H1 (cell line): ENCODE measurements around the gene IL32. TPM values are rescaled to one million over a fixed set of nuclear protein-coding genes. Genes with fewer than 3 reads are reported as not detected.

Source experiments
- CTCF ChIA-PET: fragments of 300-600 bp; sonication (Branson Sonifier 250); formaldehyde crosslinking; loops from one replicate; lab custom pipeline; 2021; ENCODE audit not compliant: partially characterized antibody; lab: Charles Lee
- POLR2A ChIA-PET: fragments of 300-600 bp; sonication (Branson Sonifier 250); formaldehyde crosslinking; loops from one replicate; lab custom pipeline; 2021; ENCODE audit warnings: inconsistent platforms; ENCODE audit not compliant: partially characterized antibody; lab: Charles Lee
- DNase-seq, 2 experiments: peaks; one replicate each; pipeline versions ENCODE4 v3.0.0 to v3.0.0-alpha.2; 2010 to 2022; ENCODE audit warnings: low spot score in 2 of 2, low read depth in 1 of 2, mixed read lengths in 1 of 2
- FAIRE-seq: peaks from 2 replicates; lab custom pipeline; 2011; peaks lifted over from hg19 to GRCh38; lab: Jason Lieb, UNC
- H2AFZ ChIP-seq: 2 replicates; pipeline ENCODE4 v1.8.1; 2012; ENCODE audit warnings: low read length, inconsistent platforms
- H2AK5ac ChIP-seq: 2 replicates; pipeline ENCODE4 v1.6.1; 2013; ENCODE audit warnings: low read depth, low read length
- H2BK120ac ChIP-seq: replicated peaks from 2 replicates; pipeline ENCODE3; 2013; ENCODE audit warnings: low read depth, low read length, inconsistent platforms
- H2BK12ac ChIP-seq: 2 replicates; pipeline ENCODE4 v1.6.1; 2013; ENCODE audit warnings: low read depth, low read length
- H2BK15ac ChIP-seq: 2 replicates; pipeline ENCODE4 v1.6.1; 2013; ENCODE audit warnings: low read length
- H2BK20ac ChIP-seq: 2 replicates; pipeline ENCODE4 v1.6.1; 2013; ENCODE audit warnings: low read length
- H2BK5ac ChIP-seq: 2 replicates; pipeline ENCODE4 v1.6.1; 2013; ENCODE audit warnings: low read depth, low read length
- H3K14ac ChIP-seq: 2 replicates; pipeline ENCODE4 v1.6.1; 2013; ENCODE audit warnings: inconsistent platforms; ENCODE audit not compliant: insufficient read length
- H3K18ac ChIP-seq: 2 replicates; pipeline ENCODE4 v1.6.1; 2013; ENCODE audit warnings: low read length; ENCODE audit errors: extremely low read depth
- H3K23ac ChIP-seq: 2 replicates; pipeline ENCODE4 v1.6.1; 2013; ENCODE audit warnings: inconsistent platforms; ENCODE audit not compliant: insufficient read length
- H3K23me2 ChIP-seq: 2 replicates; pipeline ENCODE4 v1.6.1; 2013; ENCODE audit warnings: low read depth, low read length
- H3K27ac ChIP-seq: 2 replicates; pipeline ENCODE4 v1.6.1; 2011; ENCODE audit warnings: low read depth, low read length, inconsistent platforms
- H3K27me3 ChIP-seq, 4 experiments: replicated peaks in 1 of 4; 1 replicate in 1 of 4; 2 replicates in 3 of 4; pipeline versions ENCODE4 v1.6.1 to v1.8.1; 2011 to 2013; ENCODE audit warnings: low read length in 3 of 4, mild to moderate bottlenecking in 3 of 4, inconsistent platforms in 2 of 4, mixed read lengths in 2 of 4, moderate library complexity in 1 of 4; ENCODE audit not compliant: control insufficient read depth in 3 of 4, insufficient read depth in 3 of 4; ENCODE audit errors: extremely low read depth in 1 of 4
- H3K36me3 ChIP-seq, 4 experiments: 2 replicates each; pipeline versions ENCODE4 v1.6.1 to v1.8.1; 2011 to 2013; ENCODE audit warnings: mild to moderate bottlenecking in 4 of 4, low read length in 3 of 4, moderate library complexity in 2 of 4, control low read depth in 1 of 4, inconsistent platforms in 1 of 4; ENCODE audit not compliant: insufficient read depth in 4 of 4, control insufficient read depth in 2 of 4
- H3K4ac ChIP-seq: replicated peaks from 2 replicates; pipeline ENCODE3; 2013; ENCODE audit warnings: low read length, low read depth, mixed read lengths, inconsistent platforms; ENCODE audit not compliant: insufficient read length
- H3K4me1 ChIP-seq, 4 experiments: replicated peaks in 1 of 4; 1 replicate in 1 of 4; 2 replicates in 3 of 4; pipeline versions ENCODE4 v1.6.1 to v1.8.1; 2011 to 2013; ENCODE audit warnings: low read length in 3 of 4, inconsistent platforms in 2 of 4, mixed read lengths in 1 of 4; ENCODE audit not compliant: insufficient read depth in 4 of 4, control insufficient read depth in 3 of 4
- H3K4me2 ChIP-seq, 2 experiments: 2 replicates each; pipeline versions ENCODE4 v1.6.1 to v1.8.1; 2011 to 2013; ENCODE audit warnings: low read depth in 2 of 2, low read length in 2 of 2, control low read depth in 1 of 2, inconsistent platforms in 1 of 2, mild to moderate bottlenecking in 1 of 2; ENCODE audit not compliant: insufficient read depth in 1 of 2
- H3K4me3 ChIP-seq, 4 experiments: fragments of 200-600, 300-600 bp in 1 of 4; sonication (generic), shearing (Covaris generic), sonication (Bioruptor Twin) in 1 of 4; 2 replicates each; pipeline versions ENCODE4 v1.5.1 to v1.8.1; 2011 to 2016; ENCODE audit warnings: low read length in 4 of 4, low read depth in 3 of 4, control low read depth in 2 of 4, inconsistent platforms in 2 of 4, mild to moderate bottlenecking in 2 of 4, mixed read lengths in 1 of 4, moderate library complexity in 1 of 4; ENCODE audit not compliant: insufficient read depth in 2 of 4; ENCODE audit errors: extremely low read depth in 1 of 4
- H3K56ac ChIP-seq: replicated peaks from 2 replicates; pipeline ENCODE3; 2013; ENCODE audit warnings: low read depth, mild to moderate bottlenecking, mixed read lengths, low read length, inconsistent platforms; ENCODE audit not compliant: insufficient read length
- H3K79me1 ChIP-seq: 2 replicates; pipeline ENCODE4 v1.6.1; 2013; ENCODE audit warnings: low read depth, low read length, control low read depth
- H3K79me2 ChIP-seq, 2 experiments: 2 replicates each; pipeline versions ENCODE4 v1.6.1 to v1.8.1; 2012 to 2013; ENCODE audit warnings: low read length in 2 of 2, mild to moderate bottlenecking in 2 of 2, inconsistent platforms in 1 of 2; ENCODE audit not compliant: insufficient read depth in 2 of 2, control insufficient read depth in 1 of 2
- H3K9ac ChIP-seq, 4 experiments: replicated peaks in 1 of 4; 1 replicate in 1 of 4; 2 replicates in 3 of 4; pipeline versions ENCODE4 v1.6.1 to v1.8.1; 2011 to 2013; ENCODE audit warnings: low read depth in 3 of 4, low read length in 3 of 4, control low read depth in 2 of 4, mild to moderate bottlenecking in 2 of 4, moderate library complexity in 2 of 4, inconsistent platforms in 1 of 4; ENCODE audit errors: extremely low read depth in 1 of 4
- H3K9me3 ChIP-seq, 2 experiments: 2 replicates each; pipeline versions ENCODE4 v1.6.1 to v1.8.1; 2012 to 2013; ENCODE audit warnings: mild to moderate bottlenecking in 2 of 2, moderate library complexity in 2 of 2, control low read depth in 1 of 2, inconsistent platforms in 1 of 2, low read depth in 1 of 2, low read length in 1 of 2, mixed read lengths in 1 of 2; ENCODE audit not compliant: insufficient read depth in 2 of 2
- H4K20me1 ChIP-seq, 2 experiments: replicated peaks in 1 of 2; 2 replicates each; pipeline versions ENCODE3 to v1.8.1; 2011 to 2013; ENCODE audit warnings: inconsistent platforms in 2 of 2, low read length in 2 of 2, mild to moderate bottlenecking in 1 of 2; ENCODE audit not compliant: insufficient read depth in 2 of 2, control insufficient read depth in 1 of 2
- H4K5ac ChIP-seq: 2 replicates; pipeline ENCODE4 v1.6.1; 2013; ENCODE audit warnings: low read length, low read depth, mixed read lengths, inconsistent platforms; ENCODE audit not compliant: insufficient read length
- H4K8ac ChIP-seq: 2 replicates; pipeline ENCODE4 v1.8.0; 2013; ENCODE audit warnings: mild to moderate bottlenecking, moderate library complexity, low read length, inconsistent platforms; ENCODE audit not compliant: insufficient read depth; ENCODE audit errors: extremely low read depth
- H4K91ac ChIP-seq: replicated peaks from 2 replicates; pipeline ENCODE3; 2013; ENCODE audit warnings: low read length, mixed read lengths, inconsistent platforms; ENCODE audit not compliant: insufficient read length
- FOSL1 ChIP-seq: IDR thresholded peaks from 2 replicates; pipeline ENCODE4 v1.6.1; 2011; ENCODE audit warnings: mild to moderate bottlenecking, low read depth, low read length, moderate library complexity; ENCODE audit not compliant: insufficient read depth
- YY1 ChIP-seq: IDR thresholded peaks from 2 replicates; pipeline ENCODE4 v1.6.1; 2011; ENCODE audit warnings: low read depth, mild to moderate bottlenecking, low read length
- WGBS, 2 experiments: shearing (Covaris generic) in 1 of 2; methylation state at CpG; one replicate each; pipeline versions ENCODE4 v1.1.6 to v1.1.7; 2013 to 2015; ENCODE audit warnings: low lambda C conversion rate in 2 of 2, mixed read lengths in 2 of 2, inconsistent platforms in 1 of 2, low coverage in 1 of 2, missing lambda C conversion rate in 1 of 2; ENCODE audit not compliant: insufficient replicate concordance in 2 of 2, insufficient coverage in 1 of 2, insufficient read length in 1 of 2; ENCODE audit errors: extremely low coverage in 1 of 2, missing lambda C conversion rate in 1 of 2; 5-methylcytosine and 5-hydroxymethylcytosine counted together
- polyA plus RNA-seq, 7 experiments: library from polyadenylated mRNA; depleted of rRNA in 3 of 7; stranded (reverse) in 5 of 7; unstranded in 2 of 7; fragments of >200 nt in 5 of 7; fragments of 200-250 nt in 2 of 7; gene quantifications; 1 replicate in 5 of 7; 2 replicates in 1 of 7; 4 replicates in 1 of 7; pipeline versions ENCODE4 v1.2.1 to v1.2.3, GENCODE V29; 2011 to 2013; ENCODE audit warnings: missing spikeins in 2 of 7, mixed read lengths in 2 of 7
- total RNA-seq: library from RNA; stranded (reverse); fragmentation: NEBNext Ultra II Directional; extraction: Animal tissue kit (Norgen Biotek cat#: 25700); gene quantifications from 2 replicates; pipeline ENCODE4 v1.2.1, GENCODE V29; 2021

Gene IL32
- total and polyA plus RNA-seq, 2 of the 8 experiments (the other 6 are each of a cell fraction or from before 2014, with no cell fraction given) = 2.7 to 5.0 TPM

- Histone ChIP-seq H2BK5ac (peak overlapping the region; percentile 99), H3K79me2 (peaks cover 11 to 71% of the 10 kb centered on the region in 2 experiments; a peak in 3 of 4 replicates), H4K5ac (peak overlapping the region; percentile 78), H3K14ac (no peak overlapping the region), H2AK5ac (peak overlapping the region; percentile 57), H3K27me3 (no peaks in the 10 kb centered on the region), H3K36me3 (peaks cover 10 to 22% (median 13%) of the 10 kb centered on the region in 4 experiments), H3K4me3 (peak overlapping the region in 1 of 4 experiments; percentile 35; a peak in 1 of 8 replicates), H3K79me1 (peaks cover 4% of the 10 kb centered on the region; the same call in 1 of the 2 replicates), H3K4ac (peak overlapping the region; percentile 95), H3K23me2 (peaks cover 20% of the 10 kb centered on the region), H3K9ac (0 out of 7 replicates have a peak overlapping the region, but pooled peaks of 1 of the 4 experiments have one; percentile 25), H4K91ac (peak overlapping the region; percentile 54), H3K4me2 (peak overlapping the region; percentile 82 to 94; a peak in 3 of 4 replicates), H3K9me3 (no peaks in the 10 kb centered on the region), H2BK15ac (peak overlapping the region; percentile 88; the same call in 1 of the 2 replicates), H3K18ac (peak overlapping the region; percentile 36), H3K56ac (peak overlapping the region; percentile 10), H4K20me1 (peaks cover 0 to 10% of the 10 kb centered on the region in 2 experiments), H3K23ac (no peak overlapping the region), H3K27ac (peak overlapping the region; percentile 56; the same call in 1 of the 2 replicates), H2BK20ac (peak overlapping the region; percentile 72), H3K4me1 (peaks cover 12 to 27% (median 16%) of the 10 kb centered on the region in 4 experiments), H2BK120ac (no peak overlapping the region), H2AFZ (no peak overlapping the region), H4K8ac (peak overlapping the region; percentile 1; the same call in 1 of the 2 replicates), H2BK12ac (peak overlapping the region; percentile 84)
- POLR2A ChIA-PET = interaction anchor here (1.3 to 15.4 kb wide), 14 partner anchors 7 to 89 kb away, joined by 3 to 169 read pairs (median 65); partner anchors contain the start of genes HCFC1R1, IL32, THOC6 and TNFRSF12A
- TF ChIP-seq FOSL1 (no peak), YY1 (no peak)
- DNase-seq (no peak), FAIRE-seq (no peak)
- CTCF ChIA-PET = interaction anchor here (1.7 to 36.8 kb wide), 7 partner anchors 9 to 65 kb away, joined by 8 to 619 read pairs (median 15); partner anchors contain the start of genes IL32, ZNF205 and ZNF213
- WGBS, 2 experiments = 96% methylated on average over 5 of the region's 6 CpGs; no CpG with 5 or more reads in 1 of the 2 experiments
Measured at GRCh38 chr16:3096362-3096761, 30.9 kb downstream of the IL32 start.
